ENCODE measurements around the gene TPRN.

- TF ChIP-seq RAD21 (IDR thresholded peaks at IDR 0.05; ENCODE audit: low read depth) = no peak
- TF ChIP-seq, protein P1, sequence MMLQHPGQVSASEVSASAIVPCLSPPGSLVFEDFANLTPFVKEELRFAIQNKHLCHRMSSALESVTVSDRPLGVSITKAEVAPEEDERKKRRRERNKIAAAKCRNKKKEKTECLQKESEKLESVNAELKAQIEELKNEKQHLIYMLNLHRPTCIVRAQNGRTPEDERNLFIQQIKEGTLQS (IDR thresholded peaks at IDR 0.05) = no peak
Observed at GRCh38 chr9:137236936-137237421, 36.4 kb upstream of the TPRN start.
